PC-3 (cell line): ENCODE measurements around the gene CARS1.

Source experiments
- CTCF ChIP-seq: fragments of 300-600 bp; sonication (generic); conservative IDR thresholded peaks from 2 replicates; pipeline ENCODE4 v1.5.1; 2017; ENCODE audit warnings: antibody characterized with exemption, low read depth, mild to moderate bottlenecking, low read length
- EZH2phosphoT487 ChIP-seq: fragments of 300-600 bp; sonication (generic); IDR thresholded peaks from 2 replicates; pipeline ENCODE4 v1.6.1; 2018; ENCODE audit warnings: mild to moderate bottlenecking, antibody characterized with exemption, low read length, borderline replicate concordance

GRCh38 chr11:2994336-2994730, 62.9 kb downstream of the CARS1 start:
- TF ChIP-seq CTCF: no peak
- TF ChIP-seq EZH2phosphoT487: no peak
